ENCODE results near the gene KRTAP10-9. TPM values are rescaled to one million over a fixed set of nuclear protein-coding genes. Genes with fewer than 3 reads are reported as not detected.
"Not testable (repeated sequence)": the region's sequence is repeated elsewhere in the genome, so short reads cannot be mapped to it uniquely, and the experiment has no call there.

KRTAP10-9 gene
- total RNA-seq, 1 donor from 2014 or later: not detected

GRCh38 chr21:44594406-44594916 lies 32.4 kb upstream of the KRTAP10-9 start:
- intact Hi-C loops (cut with micrococcal nuclease): no loop called here

- intact Hi-C loops (cut with micrococcal nuclease): no loop called here
Observed at GRCh38 chr21:44595524-44595923, 31.4 kb upstream of the KRTAP10-9 start.

GRCh38 chr21:44596068-44596725 lies 30.7 kb upstream of the KRTAP10-9 start:
- intact Hi-C loops (cut with micrococcal nuclease): no loop called here

- intact Hi-C loops (cut with micrococcal nuclease): no loop called here
Observed at GRCh38 chr21:44598061-44598460, 28.8 kb upstream of the KRTAP10-9 start.

GRCh38 chr21:44599264-44600029 lies 27.4 kb upstream of the KRTAP10-9 start:
- intact Hi-C loops (cut with micrococcal nuclease): no loop called here

- intact Hi-C loops (cut with micrococcal nuclease): not testable (repeated sequence)
Observed at GRCh38 chr21:44600118-44600978, 26.5 kb upstream of the KRTAP10-9 start, which contains the start of gene KRTAP10-7. Gene KRTAP10-7, plus strand, starts transcription at chr21:44600597. Its CDS starts 25 bp downstream, at chr21:44600622.

- intact Hi-C loops (cut with micrococcal nuclease): not testable (repeated sequence)
Observed at GRCh38 chr21:44601091-44601490, 25.8 kb upstream of the KRTAP10-9 start.

- intact Hi-C loops (cut with micrococcal nuclease): no loop called here
Observed at GRCh38 chr21:44601596-44602462, 25.1 kb upstream of the KRTAP10-9 start.

GRCh38 chr21:44602463-44602850 lies 24.4 kb upstream of the KRTAP10-9 start:
- intact Hi-C loops (cut with micrococcal nuclease): no loop called here

- intact Hi-C loops (cut with micrococcal nuclease): no loop called here
Observed at GRCh38 chr21:44603109-44603875, 23.6 kb upstream of the KRTAP10-9 start.

- intact Hi-C loops (cut with micrococcal nuclease): no loop called here
Observed at GRCh38 chr21:44603911-44604310, 23.0 kb upstream of the KRTAP10-9 start.

- intact Hi-C loops (cut with micrococcal nuclease): no loop called here
Observed at GRCh38 chr21:44606495-44606894, 20.4 kb upstream of the KRTAP10-9 start.

GRCh38 chr21:44609193-44609592 lies 17.7 kb upstream of the KRTAP10-9 start:
- intact Hi-C loops (cut with micrococcal nuclease): no loop called here

- intact Hi-C loops (cut with micrococcal nuclease): not testable (repeated sequence)
Observed at GRCh38 chr21:44610157-44610843, 16.6 kb upstream of the KRTAP10-9 start.

- intact Hi-C loops (cut with micrococcal nuclease): no loop called here
Observed at GRCh38 chr21:44611551-44611950, 15.3 kb upstream of the KRTAP10-9 start.

- intact Hi-C loops (cut with micrococcal nuclease): no loop called here
Observed at GRCh38 chr21:44612029-44612486, 14.8 kb upstream of the KRTAP10-9 start, which contains the start of gene KRTAP10-8. Gene KRTAP10-8, plus strand, starts transcription at chr21:44612079. Its CDS starts 22 bp downstream, at chr21:44612101.

- intact Hi-C loops (cut with micrococcal nuclease): no loop called here
Observed at GRCh38 chr21:44612669-44613229, 14.1 kb upstream of the KRTAP10-9 start.

- intact Hi-C loops (cut with micrococcal nuclease): no loop called here
Observed at GRCh38 chr21:44613386-44614155, 13.3 kb upstream of the KRTAP10-9 start.

Data from T-helper 1 cell treated with Interleukin-12 subunit alpha and Interleukin-12 subunit beta and Interleukin-4 antibody, amounts not matched to agents 30 ng/mL and 1 ng/mL, for 36 hours (primary cell).